Smooth muscle cell (in vitro differentiated cells): ENCODE results near the gene CLDN15. TPM values are rescaled to one million over a fixed set of nuclear protein-coding genes. Genes with fewer than 3 reads are reported as not detected.

Source experiments
- DNase-seq: peaks from one replicate; lab custom pipeline; 2025; ENCODE audit not compliant: unreplicated experiment; lab: John Stamatoyannopoulos, UW
- H2AFZ ChIP-seq: fragments of 200-600 bp; sonication (generic); 2 replicates; pipeline ENCODE4 v1.6.0; 2016; ENCODE audit warnings: antibody characterized with exemption, low read depth, mild to moderate bottlenecking
- H3F3A ChIP-seq: fragments of 200-600 bp; sonication (generic); 2 replicates; pipeline ENCODE4 v1.6.0; 2017; ENCODE audit warnings: antibody characterized with exemption, low read depth
- H3K27ac ChIP-seq: fragments of 200-600 bp; sonication (generic); 2 replicates; pipeline ENCODE4 v1.5.1; 2016; ENCODE audit warnings: low read depth, mild to moderate bottlenecking
- H3K27me3 ChIP-seq: fragments of 200-600 bp; sonication (generic); 2 replicates; pipeline ENCODE4 v1.6.1; 2016; ENCODE audit warnings: low read depth, mild to moderate bottlenecking
- H3K36me3 ChIP-seq: fragments of 200-600 bp; sonication (generic); 2 replicates; pipeline ENCODE4 v1.5.1; 2016; ENCODE audit warnings: low read depth
- H3K4me1 ChIP-seq: fragments of 200-600 bp; sonication (generic); 2 replicates; pipeline ENCODE4 v1.5.1; 2016; ENCODE audit warnings: low read depth
- H3K4me2 ChIP-seq: fragments of 200-600 bp; sonication (generic); 2 replicates; pipeline ENCODE4 v1.6.0; 2016; ENCODE audit warnings: mild to moderate bottlenecking
- H3K4me3 ChIP-seq: fragments of 200-600 bp; sonication (generic); 2 replicates; pipeline ENCODE4 v1.5.1; 2016; ENCODE audit warnings: mild to moderate bottlenecking
- H3K79me2 ChIP-seq: fragments of 200-600 bp; sonication (generic); 2 replicates; pipeline ENCODE4 v1.6.0; 2016; ENCODE audit warnings: low read depth, mild to moderate bottlenecking
- H3K9ac ChIP-seq: fragments of 200-600 bp; sonication (generic); 2 replicates; pipeline ENCODE4 v1.6.0; 2016; ENCODE audit warnings: low read depth
- H3K9me3 ChIP-seq: fragments of 200-600 bp; sonication (generic); replicated peaks from 2 replicates; pipeline ENCODE4 v1.5.1; 2016; ENCODE audit warnings: low read depth
- H4K20me1 ChIP-seq: fragments of 200-600 bp; sonication (generic); 2 replicates; pipeline ENCODE4 v1.6.0; 2016; ENCODE audit warnings: low read depth
- WGBS: methylation state at CpG from one replicate; pipeline ENCODE4 v1.1.7; 2016; ENCODE audit warnings: low lambda C conversion rate; 5-methylcytosine and 5-hydroxymethylcytosine counted together
- polyA plus RNA-seq: library from polyadenylated mRNA; unstranded; fragments of >200 nt; fragmentation: Nextera tagmentation; extraction: Ambion mirVana; gene quantifications from 2 replicates; pipeline ENCODE4 v1.2.1, GENCODE V29; 2016
- total RNA-seq: library from RNA; depleted of rRNA; stranded (reverse); fragments of >200 nt; gene quantifications from 2 replicates; pipeline ENCODE4 v1.2.3, GENCODE V29; 2014
- TF ChIP-seq, protein P1 (sequence below): fragments of 200-600 bp; sonication (generic); IDR thresholded peaks from 2 replicates; pipeline ENCODE4 v1.5.1; 2017; ENCODE audit warnings: borderline replicate concordance, mild to moderate bottlenecking, antibody characterized with exemption; ENCODE audit not compliant: insufficient read depth, poor library complexity, severe bottlenecking

CLDN15 gene
- total and polyA plus RNA-seq, 2 experiments from 2014 or later = 3.0 to 4.0 TPM

DNA sequence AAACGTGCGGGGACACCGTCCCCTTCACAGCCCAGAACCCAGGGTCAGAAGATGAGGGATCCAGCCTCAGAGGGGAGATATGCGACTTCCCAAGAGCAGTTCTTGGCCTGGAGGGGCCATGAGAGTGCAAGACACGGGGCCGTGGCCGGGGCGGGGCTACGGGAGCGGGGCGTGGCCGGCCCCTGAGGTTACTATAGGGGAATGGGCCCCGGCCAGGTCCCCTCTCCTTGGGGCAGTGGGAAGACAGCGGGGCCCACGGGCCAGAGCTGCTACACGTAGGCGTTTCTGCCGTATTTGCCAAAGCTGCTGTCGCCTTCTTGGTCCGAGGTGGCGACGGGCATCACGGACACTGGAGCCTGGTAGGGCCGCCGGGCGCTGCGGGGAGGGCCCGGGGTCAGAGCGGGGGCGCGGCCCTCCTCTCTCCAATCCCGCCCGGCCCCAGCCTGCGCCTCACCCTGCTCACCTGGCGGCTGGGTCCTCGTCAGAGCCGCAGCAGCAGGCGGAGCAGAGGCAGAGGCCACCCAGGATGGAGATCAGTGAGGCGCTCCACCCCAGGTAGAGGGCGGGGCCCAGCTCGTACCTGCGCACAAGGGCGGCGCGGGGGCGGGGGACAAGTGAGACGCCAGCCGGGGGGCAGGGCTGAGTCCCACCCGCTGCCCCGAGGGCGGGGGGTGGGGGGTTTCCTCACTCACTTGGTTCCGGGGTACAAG is 5.3 kb downstream of the CLDN15 start:
- H3K27me3 ChIP-seq = no peaks in the 10 kb centered on the region
- peaks cover 7% of the 10 kb centered on the region for H3F3A ChIP-seq
- H3K27ac ChIP-seq = peak overlapping the region; percentile 64
- no peaks in the 10 kb centered on the region for H3K4me1 ChIP-seq
- H2AFZ ChIP-seq = no peak overlapping the region
- H3K4me3 ChIP-seq = peak overlapping the region; percentile 55
- H3K79me2 ChIP-seq = no peaks in the 10 kb centered on the region
- WGBS = 4% methylated on average over 41 of the region's 52 CpGs
- peaks cover 6% of the 10 kb centered on the region for H4K20me1 ChIP-seq
- H3K9me3 ChIP-seq = no peaks in the 10 kb centered on the region
- no peaks in the 10 kb centered on the region for H3K36me3 ChIP-seq
- TF ChIP-seq, protein P1, sequence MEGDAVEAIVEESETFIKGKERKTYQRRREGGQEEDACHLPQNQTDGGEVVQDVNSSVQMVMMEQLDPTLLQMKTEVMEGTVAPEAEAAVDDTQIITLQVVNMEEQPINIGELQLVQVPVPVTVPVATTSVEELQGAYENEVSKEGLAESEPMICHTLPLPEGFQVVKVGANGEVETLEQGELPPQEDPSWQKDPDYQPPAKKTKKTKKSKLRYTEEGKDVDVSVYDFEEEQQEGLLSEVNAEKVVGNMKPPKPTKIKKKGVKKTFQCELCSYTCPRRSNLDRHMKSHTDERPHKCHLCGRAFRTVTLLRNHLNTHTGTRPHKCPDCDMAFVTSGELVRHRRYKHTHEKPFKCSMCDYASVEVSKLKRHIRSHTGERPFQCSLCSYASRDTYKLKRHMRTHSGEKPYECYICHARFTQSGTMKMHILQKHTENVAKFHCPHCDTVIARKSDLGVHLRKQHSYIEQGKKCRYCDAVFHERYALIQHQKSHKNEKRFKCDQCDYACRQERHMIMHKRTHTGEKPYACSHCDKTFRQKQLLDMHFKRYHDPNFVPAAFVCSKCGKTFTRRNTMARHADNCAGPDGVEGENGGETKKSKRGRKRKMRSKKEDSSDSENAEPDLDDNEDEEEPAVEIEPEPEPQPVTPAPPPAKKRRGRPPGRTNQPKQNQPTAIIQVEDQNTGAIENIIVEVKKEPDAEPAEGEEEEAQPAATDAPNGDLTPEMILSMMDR = no peak
- DNase-seq = peak; percentile 6
- peak overlapping the region; percentile 95 for H3K4me2 ChIP-seq
- H3K9ac ChIP-seq = peak overlapping the region; percentile 35

DNA sequence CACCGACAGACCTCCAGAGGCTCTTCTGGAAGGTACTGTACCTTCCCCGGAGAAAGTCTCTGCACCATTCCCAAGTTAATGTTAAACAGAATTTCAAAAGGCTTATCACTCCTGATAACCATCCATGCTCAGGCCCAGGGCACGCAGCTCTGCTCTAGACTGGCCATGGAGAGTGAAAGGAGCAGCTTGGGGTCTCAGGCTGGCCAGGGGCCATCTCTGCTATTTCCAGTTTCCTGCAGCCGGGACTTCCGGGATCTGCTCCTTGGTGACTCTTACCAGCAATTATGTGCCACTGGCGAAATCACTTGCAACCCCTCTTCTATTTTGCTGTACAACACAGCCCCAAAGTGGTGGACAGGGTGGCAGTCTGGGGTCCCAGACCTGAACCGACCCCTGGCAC is 6.0 kb downstream of the CLDN15 start:
- Histone ChIP-seq H3K4me3 (peak overlapping the region; percentile 55), H3K9ac (no peak overlapping the region), H2AFZ (no peak overlapping the region), H3K27me3 (no peaks in the 10 kb centered on the region), H4K20me1 (peaks cover 6% of the 10 kb centered on the region), H3K9me3 (no peaks in the 10 kb centered on the region), H3K79me2 (no peaks in the 10 kb centered on the region), H3K4me2 (peak overlapping the region; percentile 95), H3K27ac (peak overlapping the region; percentile 64), H3K36me3 (no peaks in the 10 kb centered on the region), H3K4me1 (no peaks in the 10 kb centered on the region), H3F3A (peaks cover 7% of the 10 kb centered on the region)
- TF ChIP-seq, protein P1 = no peak
- WGBS = 60% methylated on average over 7 of the region's 7 CpGs
- no peak for DNase-seq

DNA sequence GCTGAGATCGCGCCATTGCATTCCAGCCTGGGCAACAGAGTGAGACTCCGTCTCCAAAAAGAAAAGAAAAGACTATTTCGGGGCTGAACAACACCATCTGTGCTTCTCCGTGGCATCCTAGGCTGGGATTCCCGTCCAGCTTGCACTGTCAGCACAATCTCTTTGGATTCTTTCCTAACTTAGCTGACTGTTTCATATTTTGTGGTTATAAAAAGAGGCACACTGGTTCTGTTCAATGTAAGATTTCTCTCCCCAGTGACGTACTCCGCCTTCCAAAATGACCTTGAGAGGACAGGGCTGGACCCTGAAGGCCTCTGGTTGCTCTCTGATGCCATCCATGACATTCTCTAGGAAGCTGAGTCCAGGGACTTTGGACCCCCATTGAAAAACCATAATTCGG is 10.9 kb downstream of the CLDN15 start:
- H3K79me2 ChIP-seq = peaks cover 1% of the 10 kb centered on the region
- TF ChIP-seq, protein P1 = no peak
- no peak overlapping the region for H3K27ac ChIP-seq
- DNase-seq = no peak
- 94% methylated on average over 9 of the region's 9 CpGs for WGBS
- H3K9me3 ChIP-seq = no peaks in the 10 kb centered on the region
- H3F3A ChIP-seq = peaks cover 4% of the 10 kb centered on the region
- H2AFZ ChIP-seq = no peak overlapping the region
- no peak overlapping the region for H3K9ac ChIP-seq
- H3K4me3 ChIP-seq = no peak overlapping the region
- H3K4me2 ChIP-seq = no peak overlapping the region
- H3K27me3 ChIP-seq = no peaks in the 10 kb centered on the region
- peaks cover 19% of the 10 kb centered on the region for H4K20me1 ChIP-seq
- H3K4me1 ChIP-seq = no peaks in the 10 kb centered on the region
- H3K36me3 ChIP-seq = no peaks in the 10 kb centered on the region

DNA sequence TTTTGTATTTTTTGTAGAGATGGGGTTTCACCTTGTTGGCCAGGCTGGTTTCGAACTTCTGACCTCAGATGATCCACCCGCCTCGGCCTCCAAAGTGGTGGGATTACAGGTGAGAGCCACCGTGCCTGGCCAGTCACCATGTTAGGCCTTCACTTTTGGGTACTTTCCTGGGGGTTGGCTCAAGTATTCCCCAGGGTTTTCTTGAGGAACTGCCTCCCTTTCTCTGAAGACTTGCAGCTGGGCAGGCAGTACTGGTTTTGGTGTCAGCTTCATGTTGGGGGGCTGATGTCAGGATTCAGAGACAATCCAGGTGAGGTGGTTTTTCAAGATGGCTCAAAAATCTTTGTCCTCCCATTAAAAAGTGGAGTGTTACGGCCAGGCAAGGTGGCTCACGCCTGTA is 12.0 kb downstream of the CLDN15 start:
- Histone ChIP-seq H3K36me3 (no peaks in the 10 kb centered on the region), H4K20me1 (peaks cover 26% of the 10 kb centered on the region), H3K79me2 (peaks cover 11% of the 10 kb centered on the region), H3K9ac (no peak overlapping the region), H3K4me1 (no peaks in the 10 kb centered on the region), H3K4me3 (no peak overlapping the region), H3K4me2 (no peak overlapping the region), H3K27me3 (no peaks in the 10 kb centered on the region), H3K27ac (no peak overlapping the region), H3F3A (no peaks in the 10 kb centered on the region), H2AFZ (no peak overlapping the region), H3K9me3 (no peaks in the 10 kb centered on the region)
- over 99% methylated on average over 6 of the region's 6 CpGs for WGBS
- DNase-seq = no peak
- TF ChIP-seq, protein P1 = no peak
